ENCODE measurements around the gene CDK4.

GRCh38 chr12:57733928-57734327 lies 18.2 kb downstream of the CDK4 start:
- TF ChIP-seq, protein P1, sequence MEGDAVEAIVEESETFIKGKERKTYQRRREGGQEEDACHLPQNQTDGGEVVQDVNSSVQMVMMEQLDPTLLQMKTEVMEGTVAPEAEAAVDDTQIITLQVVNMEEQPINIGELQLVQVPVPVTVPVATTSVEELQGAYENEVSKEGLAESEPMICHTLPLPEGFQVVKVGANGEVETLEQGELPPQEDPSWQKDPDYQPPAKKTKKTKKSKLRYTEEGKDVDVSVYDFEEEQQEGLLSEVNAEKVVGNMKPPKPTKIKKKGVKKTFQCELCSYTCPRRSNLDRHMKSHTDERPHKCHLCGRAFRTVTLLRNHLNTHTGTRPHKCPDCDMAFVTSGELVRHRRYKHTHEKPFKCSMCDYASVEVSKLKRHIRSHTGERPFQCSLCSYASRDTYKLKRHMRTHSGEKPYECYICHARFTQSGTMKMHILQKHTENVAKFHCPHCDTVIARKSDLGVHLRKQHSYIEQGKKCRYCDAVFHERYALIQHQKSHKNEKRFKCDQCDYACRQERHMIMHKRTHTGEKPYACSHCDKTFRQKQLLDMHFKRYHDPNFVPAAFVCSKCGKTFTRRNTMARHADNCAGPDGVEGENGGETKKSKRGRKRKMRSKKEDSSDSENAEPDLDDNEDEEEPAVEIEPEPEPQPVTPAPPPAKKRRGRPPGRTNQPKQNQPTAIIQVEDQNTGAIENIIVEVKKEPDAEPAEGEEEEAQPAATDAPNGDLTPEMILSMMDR (optimal IDR thresholded peaks at IDR 0.05 in 1 of 3, IDR thresholded peaks at IDR 0.05 in 1 of 3, conservative IDR thresholded peaks at IDR 0.05 in 1 of 3; ENCODE audit: extremely low read depth in 1 of 3, insufficient read depth in 2 of 3, low read length in 3 of 3): no peak
- no peak for TF ChIP-seq EZH2 (IDR thresholded peaks at IDR 0.05; ENCODE audit: low read length)
